Mammary epithelial cell (primary cell): ENCODE data around the gene JMJD7.

Experiments used
- EZH2 ChIP-seq: IDR thresholded peaks from 2 replicates; pipeline ENCODE4 v1.6.1; 2012; ENCODE audit warnings: low read length, inconsistent platforms, borderline replicate concordance
- TF ChIP-seq, protein P1 (sequence below), 2 donors: IDR thresholded peaks in 1 of 2; conservative IDR thresholded peaks in 1 of 2; 2 replicates each; pipeline ENCODE4 v1.5.1; 2011 to 2012; ENCODE audit warnings: inconsistent platforms in 2 of 2, low read length in 2 of 2, mild to moderate bottlenecking in 2 of 2, control low read depth in 1 of 2, low read depth in 1 of 2; ENCODE audit not compliant: insufficient read depth in 1 of 2; ENCODE audit errors: extremely low read depth in 1 of 2

DNA sequence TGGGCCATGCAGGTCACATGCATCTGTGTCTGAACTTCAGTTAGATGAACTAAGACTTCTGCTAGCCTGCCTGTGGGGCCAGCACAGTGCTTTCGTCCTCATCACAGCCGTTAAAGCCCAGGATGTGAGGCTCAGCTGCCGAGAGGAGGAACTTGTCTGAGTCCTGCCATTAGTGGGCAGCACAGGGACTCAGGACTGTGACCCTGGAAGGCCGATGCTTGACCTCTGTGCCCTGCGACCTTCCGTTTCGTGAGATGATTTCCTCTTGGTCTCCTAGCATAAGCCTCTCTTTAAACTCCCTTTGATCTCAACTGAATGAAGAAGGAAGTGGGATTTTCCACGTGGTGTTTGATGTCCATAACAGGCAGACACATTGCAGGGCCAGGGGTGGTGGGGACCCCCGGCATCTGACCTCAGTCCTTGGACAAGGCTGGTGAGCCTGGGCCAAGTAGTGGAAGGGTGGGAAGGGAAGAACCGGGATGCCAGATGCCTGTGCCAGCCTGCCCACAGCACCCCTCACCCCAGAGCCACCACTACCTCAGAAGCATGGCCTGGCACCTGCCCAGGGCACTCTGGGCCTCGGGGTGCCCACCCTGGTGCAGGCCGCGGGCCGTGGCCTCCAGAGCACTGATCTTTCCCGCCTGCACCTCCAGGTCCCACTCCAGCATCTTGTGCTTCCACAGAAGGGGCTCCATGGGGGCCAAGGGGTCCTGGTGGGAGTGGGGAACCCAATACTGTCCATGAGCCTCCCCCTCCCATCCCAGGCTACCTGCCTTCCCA, 32.3 kb downstream of the JMJD7 start:
- TF ChIP-seq, protein P1, sequence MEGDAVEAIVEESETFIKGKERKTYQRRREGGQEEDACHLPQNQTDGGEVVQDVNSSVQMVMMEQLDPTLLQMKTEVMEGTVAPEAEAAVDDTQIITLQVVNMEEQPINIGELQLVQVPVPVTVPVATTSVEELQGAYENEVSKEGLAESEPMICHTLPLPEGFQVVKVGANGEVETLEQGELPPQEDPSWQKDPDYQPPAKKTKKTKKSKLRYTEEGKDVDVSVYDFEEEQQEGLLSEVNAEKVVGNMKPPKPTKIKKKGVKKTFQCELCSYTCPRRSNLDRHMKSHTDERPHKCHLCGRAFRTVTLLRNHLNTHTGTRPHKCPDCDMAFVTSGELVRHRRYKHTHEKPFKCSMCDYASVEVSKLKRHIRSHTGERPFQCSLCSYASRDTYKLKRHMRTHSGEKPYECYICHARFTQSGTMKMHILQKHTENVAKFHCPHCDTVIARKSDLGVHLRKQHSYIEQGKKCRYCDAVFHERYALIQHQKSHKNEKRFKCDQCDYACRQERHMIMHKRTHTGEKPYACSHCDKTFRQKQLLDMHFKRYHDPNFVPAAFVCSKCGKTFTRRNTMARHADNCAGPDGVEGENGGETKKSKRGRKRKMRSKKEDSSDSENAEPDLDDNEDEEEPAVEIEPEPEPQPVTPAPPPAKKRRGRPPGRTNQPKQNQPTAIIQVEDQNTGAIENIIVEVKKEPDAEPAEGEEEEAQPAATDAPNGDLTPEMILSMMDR (conservative IDR thresholded peaks at IDR 0.05 in 1 of 2, IDR thresholded peaks at IDR 0.05 in 1 of 2; ENCODE audit: extremely low read depth in 1 of 2, insufficient read depth in 1 of 2, low read depth in 1 of 2, low read length in 2 of 2): no peak
- no peak for TF ChIP-seq EZH2
